Left renal cortex interstitium (tissue), 4 donors: Measurements from ENCODE around the gene EML3. TPM values are rescaled to one million over a fixed set of nuclear protein-coding genes. Genes with fewer than 3 reads are reported as not detected.
A peak's percentile ranks its signal among the peaks of the same experiment; 100 is the strongest.
"Not testable (repeated sequence)": the region's sequence is repeated elsewhere in the genome, so short reads cannot be mapped to it uniquely, and the experiment has no call there.

Experiments used
- DNase-seq, 4 donors: peaks; one replicate each; pipeline ENCODE4 v3.0.0-alpha.2; 2013; ENCODE audit warnings: low read depth in 4 of 4, low spot score in 2 of 4, missing footprints in 1 of 4
- polyA plus RNA-seq, 4 donors: library from polyadenylated mRNA; unstranded; fragments of 120-200 nt; gene quantifications; one replicate each; pipeline ENCODE4 v1.2.1, GENCODE V29; 2013; ENCODE audit not compliant: insufficient read length in 4 of 4

Gene EML3
- polyA plus RNA-seq, 4 donors, result 25.9 to 46.8 (median 41.2) TPM

DNA sequence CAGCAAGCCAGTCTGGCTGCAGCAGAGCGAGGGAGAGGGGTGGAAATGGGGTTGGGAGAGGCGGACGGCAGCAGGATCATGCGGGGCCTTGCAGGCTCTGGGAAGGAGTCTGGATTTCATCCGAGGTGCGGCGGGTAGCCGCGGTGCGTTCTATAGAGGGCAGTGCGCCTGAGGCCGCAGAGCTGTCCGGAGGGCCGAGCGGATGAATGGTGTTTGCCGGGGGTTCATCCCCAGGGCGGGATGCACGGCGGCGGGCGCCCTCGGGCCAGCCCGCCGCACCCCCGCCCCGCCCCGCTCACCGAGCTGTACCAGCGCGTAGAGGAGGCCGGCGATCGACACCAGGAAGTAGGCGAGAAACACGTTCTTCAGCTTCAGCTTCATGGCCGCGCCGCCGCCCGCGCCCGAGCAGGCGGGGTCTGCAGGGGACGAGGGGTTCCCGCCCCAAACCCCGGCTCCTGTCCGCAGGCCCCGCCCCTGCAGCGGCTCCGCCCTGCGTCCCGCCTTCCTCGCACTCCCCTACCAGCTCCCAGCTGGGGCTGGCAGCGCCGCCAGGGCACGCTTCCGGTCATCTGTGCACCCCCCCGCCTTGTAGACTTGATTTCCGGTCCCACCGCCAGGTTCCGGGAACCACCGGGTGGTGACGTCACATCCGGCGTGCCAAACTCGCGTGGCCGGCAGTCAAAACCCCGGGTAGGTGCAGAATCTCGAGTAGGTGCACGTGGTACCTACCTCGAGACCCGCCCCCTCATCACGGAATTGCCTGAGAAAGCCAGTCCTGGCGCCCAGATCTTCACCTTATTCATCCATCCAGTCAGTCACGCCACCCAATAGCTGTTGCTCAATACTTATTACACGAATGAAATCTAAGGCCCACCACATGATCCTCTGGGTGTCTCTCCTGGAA lies 9.2 kb upstream of the EML3 start, which contains the start of gene B3GAT3:
TSS of gene B3GAT3 (minus strand) at position 420 of the 904 bp plus-strand sequence. CDS start at position 381, 39 bp downstream.
- peak in 3 of 4 donors; percentile 68 to 92 (median 84) for DNase-seq

DNA sequence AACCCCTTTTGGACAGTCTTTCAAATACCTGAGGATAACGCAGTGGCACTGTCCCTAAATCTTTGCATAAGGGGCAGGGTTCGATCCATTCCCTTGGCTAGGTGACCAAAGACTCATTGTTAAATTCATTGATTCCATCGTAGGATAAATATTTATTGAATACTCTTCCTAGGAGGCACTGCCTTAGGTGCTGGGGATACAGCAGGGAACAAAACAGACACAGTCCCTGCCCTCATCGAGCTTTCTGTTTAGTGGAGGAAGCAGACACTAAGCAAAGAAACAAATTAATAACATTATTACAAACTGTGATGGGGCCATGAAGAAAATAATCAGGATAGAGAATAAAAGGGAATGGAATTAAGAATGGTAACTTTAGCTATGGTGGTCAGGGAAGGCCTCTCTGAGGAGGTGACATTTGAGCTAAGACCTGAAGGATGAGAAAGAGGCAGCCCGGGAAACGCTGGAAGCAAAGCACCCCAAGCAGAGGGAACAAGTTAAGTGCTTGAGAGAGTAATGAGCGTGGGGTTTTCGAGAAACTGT lies 8.5 kb upstream of the EML3 start:
- no peak for DNase-seq

DNA sequence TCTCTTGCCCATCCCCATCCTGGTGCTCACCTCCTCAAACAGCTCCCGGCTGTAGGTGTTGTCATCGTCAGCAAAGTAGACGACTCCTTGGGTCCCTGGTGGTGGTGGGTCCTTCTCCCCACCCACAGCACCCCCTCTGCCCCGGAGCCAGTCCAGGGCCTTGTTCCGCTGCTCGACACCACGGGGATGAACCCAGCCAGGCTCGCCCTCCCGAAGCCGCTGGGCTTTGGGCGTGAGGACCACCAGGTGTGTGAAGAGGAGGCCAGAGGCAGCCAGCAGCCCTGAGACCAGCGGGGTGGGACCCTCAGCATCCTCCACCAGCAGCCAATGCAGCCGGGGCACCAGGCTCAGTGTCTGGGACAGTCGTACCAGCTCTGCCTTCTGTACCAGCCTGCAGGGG lies 4.4 kb upstream of the EML3 start:
- DNase-seq, result not testable (repeated sequence)

- DNase-seq, result no peak
These were observed 2.9 kb upstream of the EML3 start for GRCh38 chr11:62615521-62615920.

GRCh38 chr11:62614275-62614674 lies 1.7 kb upstream of the EML3 start:
- no peak for DNase-seq

GRCh38 chr11:62613291-62613778 lies 760 bp upstream of the EML3 start:
- no peak for DNase-seq

GRCh38 chr11:62611705-62612365 lies 740 bp downstream of the EML3 start:
- DNase-seq, result peak in 1 of 4 donors; percentile 24

DNA sequence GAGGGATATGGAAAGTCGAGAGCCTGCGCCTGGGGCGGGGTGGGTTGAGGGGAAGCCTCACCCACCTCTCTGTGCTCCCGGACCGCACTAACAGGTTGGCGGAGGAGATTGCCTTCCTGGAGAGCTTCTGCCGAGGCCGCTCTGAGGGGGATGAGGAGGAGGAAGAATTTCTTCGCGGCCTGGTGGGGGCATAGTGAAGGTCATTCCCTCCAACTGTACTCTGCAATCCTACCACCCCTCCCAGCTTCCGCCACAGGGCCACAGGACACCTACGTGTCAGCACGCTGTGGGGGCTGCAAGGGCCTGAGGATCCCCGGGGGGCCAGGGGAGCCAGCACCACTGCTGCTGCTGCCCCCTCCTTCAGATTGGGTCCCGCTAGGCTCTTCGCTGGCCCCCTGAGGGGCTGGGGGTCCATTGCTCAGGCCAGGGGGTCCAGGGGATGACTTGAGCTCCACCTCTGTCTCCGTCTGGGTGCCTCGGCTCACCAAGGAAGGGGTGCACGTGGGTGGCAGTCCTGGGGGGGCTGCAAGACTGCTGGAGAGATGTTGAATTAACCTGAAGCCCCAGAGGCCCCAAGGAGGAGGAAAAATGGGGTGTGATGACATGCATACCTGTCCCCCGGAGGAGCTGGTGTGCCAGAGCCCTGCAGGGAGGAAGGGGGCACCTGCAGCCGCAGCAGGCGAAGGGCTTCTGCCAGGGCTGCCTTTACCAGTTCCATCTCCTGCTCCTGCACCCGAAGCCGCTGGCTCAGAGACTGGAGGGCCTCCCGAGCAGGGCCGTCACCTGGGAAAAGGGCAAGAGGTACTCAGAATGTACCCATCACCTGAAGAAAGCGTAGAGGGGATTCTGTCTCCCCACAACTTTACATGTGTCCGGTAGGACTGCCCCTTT lies 1.5 kb downstream of the EML3 start:
- no peak for DNase-seq

DNA sequence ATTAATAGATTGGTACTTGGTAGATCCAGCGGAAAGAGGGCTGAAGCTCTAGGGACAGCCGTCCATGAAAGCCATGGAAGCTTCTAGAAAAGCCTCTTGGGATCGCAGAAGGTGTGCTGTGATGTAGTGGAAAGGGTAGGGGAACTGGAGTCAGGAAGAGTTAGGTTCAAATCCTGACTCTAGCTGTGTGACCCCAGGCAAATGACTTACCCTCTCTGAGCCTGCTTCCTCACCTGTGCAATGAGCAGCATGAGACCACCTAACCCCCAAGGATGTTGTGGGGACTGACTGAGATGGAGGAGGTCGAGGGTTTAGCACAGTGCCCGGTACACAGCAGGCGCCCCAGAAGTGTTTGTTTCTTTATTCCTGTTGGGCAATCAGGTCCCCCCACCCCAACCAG lies 2.2 kb downstream of the EML3 start:
- no peak for DNase-seq

GRCh38 chr11:62608776-62609175 lies 3.8 kb downstream of the EML3 start:
- no peak for DNase-seq

DNA sequence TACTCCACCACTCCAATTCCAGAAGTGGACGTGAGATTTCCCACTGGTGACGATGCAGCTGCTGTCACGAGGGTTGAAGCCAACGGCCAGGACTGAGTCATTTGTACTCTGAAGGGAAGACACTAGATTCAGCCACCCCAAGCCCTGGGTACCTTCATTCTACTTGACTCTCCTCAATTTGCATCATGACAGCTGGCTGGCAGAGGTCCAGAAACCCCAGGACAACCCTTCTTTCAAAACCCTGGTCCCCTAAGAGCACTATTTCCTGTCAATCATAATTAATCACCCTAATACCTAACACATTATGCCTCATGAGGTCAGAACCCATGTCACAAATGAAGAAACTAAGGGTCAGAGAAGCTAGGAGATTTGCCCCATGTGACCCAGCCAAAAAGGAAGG lies 4.9 kb downstream of the EML3 start:
- no peak for DNase-seq

DNA sequence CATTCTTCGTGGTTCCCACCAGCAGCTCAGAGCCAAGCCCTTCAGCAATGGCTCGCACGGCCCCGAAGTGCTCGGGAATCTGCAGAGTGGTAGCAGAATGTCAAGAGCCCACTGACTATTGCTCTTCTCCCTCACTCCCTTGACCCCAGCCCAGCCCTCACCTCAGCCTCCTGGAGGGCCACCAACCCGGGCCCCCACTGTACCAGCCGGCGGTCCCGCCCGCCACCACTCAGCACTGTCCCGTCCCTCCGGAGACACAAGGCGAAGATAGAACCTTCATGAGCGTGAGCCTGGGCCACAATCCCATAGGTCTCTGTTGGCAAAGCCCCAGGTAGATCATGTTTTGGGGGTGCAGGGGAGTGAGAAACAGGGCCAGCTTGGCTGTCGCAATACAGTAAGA lies 6.7 kb downstream of the EML3 start:
- no peak for DNase-seq

DNA sequence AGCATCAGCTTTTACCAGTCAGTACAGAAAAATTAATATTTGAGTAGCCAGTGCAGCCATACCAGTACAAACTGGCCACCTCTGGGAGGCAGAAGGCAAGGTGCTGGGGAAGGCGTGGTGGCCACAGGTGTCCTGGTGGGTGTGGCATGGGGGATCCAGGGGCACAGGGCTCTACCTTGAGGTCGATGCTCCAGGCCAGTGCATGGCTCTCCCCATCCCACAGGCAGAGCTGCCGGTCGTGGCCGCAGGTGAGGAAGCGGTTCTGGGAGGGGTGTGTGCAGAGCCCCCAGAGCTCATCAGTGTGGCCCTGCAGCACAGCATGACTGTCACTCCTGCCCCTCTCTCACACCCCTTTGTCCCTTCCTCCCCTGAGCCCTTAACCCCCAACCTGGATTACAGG lies 7.1 kb downstream of the EML3 start:
- no peak for DNase-seq

- DNase-seq, result peak in 1 of 4 donors; percentile 21
These were observed 8.0 kb downstream of the EML3 start for GRCh38 chr11:62604460-62605120.

DNA sequence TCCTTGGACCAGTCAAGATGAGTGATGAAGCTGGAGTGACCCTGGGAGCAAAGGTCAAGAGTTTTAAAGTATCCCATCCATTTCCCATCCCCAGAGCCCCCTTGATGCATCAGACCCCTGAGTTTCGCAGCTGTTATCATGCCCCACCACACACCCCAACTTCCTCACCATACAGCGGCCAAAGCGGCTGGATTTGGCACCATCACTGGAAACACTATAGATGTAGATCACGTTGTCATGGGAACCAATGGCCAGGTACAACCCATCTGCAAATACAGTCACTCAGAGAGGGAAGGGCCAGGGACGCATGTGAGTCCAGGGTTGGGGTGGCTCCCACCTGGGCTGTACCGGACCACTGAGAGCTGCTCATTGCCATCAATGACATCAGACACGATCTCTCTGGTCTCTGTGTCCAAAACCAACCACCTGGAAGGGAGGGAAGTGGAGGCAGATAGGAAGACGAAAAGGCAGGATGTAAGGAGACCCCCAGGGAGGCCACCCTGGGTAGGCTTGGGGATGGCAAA lies 8.7 kb downstream of the EML3 start:
- no peak for DNase-seq

DNA sequence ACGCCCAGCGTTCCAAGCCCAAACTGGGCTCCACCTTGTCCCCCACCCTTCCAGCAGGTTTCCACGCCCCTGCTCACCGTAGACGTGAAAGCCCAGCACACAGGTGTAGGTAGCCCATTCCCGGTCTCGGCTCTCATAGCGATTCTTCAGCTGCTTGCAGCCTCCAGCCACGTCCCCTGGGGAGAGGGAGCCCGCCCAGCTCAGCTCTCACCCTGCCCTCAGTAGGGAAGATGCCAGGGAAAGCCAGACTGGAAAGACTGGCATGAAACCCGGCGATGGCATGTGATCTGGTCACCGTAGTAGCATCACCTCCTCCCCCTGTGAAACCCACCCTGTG lies 9.5 kb downstream of the EML3 start:
- DNase-seq, result no peak

GRCh38 chr11:62602141-62603071 lies 10.2 kb downstream of the EML3 start:
- peak in 1 of 4 donors; percentile 31 for DNase-seq

GRCh38 chr11:62601372-62602140 lies 11.0 kb downstream of the EML3 start, which contains the start of gene MTA2:
MTA2 (minus strand) TSS chr11:62601865; CDS start chr11:62601450, 415 bp downstream.
- peak; percentile 92 to 95 (median 95) for DNase-seq
